Umbilical cord (tissue), 2 donors: ENCODE measurements around the gene RASAL2. TPM values are rescaled to one million over a fixed set of nuclear protein-coding genes. Genes with fewer than 3 reads are reported as not detected.

Experiments
- DNase-seq: peaks from one replicate; pipeline ENCODE4 v3.0.0-alpha.2; 2015; ENCODE audit warnings: low spot score
- total RNA-seq: library from RNA; depleted of rRNA; stranded (reverse); fragments of >200 nt; gene quantifications from one replicate; pipeline ENCODE4 v1.2.3, GENCODE V29; 2014; ENCODE audit warnings: low replicate concordance; ENCODE audit not compliant: insufficient read depth

RASAL2 gene
- 40.7 TPM for total RNA-seq

- peak; percentile 74 for DNase-seq
Measured at GRCh38 chr1:178093951-178094738, at the start of gene RASAL2. RASAL2 (plus strand) TSS chr1:178094104; CDS start chr1:178094493, 389 bp downstream.

DNA sequence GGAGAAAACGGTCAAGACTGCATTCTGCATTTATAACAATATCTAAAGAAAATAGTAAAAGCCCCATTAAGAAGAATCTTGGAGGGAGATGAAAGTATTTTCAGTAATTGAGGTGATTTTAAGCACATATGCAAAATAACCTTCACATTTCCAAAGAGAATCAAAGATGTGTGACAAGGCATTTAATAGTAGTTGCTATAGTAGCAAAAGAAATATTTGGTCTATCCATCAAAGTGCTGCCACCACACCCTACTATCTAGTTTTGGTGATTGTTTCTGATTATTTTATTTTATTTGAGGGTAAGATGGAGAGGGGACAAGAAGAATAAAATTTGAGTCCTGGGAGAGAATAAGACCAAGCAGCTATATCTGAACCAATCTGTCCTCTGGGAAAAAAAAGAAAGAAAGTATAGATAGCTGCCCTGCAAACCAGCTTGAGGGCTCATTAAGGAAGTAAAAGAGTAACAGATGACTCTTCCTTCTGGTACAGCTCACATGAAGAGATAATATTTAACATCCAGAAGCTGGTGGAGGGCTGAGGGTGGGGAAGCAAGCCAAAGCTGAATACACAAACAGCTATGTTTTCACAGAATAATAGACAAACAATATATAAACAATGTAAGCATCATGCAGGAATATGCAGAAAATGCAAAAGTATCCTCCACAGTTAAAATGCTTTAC lies 47.2 kb upstream of the RASAL2 start:
- DNase-seq: no peak

DNA sequence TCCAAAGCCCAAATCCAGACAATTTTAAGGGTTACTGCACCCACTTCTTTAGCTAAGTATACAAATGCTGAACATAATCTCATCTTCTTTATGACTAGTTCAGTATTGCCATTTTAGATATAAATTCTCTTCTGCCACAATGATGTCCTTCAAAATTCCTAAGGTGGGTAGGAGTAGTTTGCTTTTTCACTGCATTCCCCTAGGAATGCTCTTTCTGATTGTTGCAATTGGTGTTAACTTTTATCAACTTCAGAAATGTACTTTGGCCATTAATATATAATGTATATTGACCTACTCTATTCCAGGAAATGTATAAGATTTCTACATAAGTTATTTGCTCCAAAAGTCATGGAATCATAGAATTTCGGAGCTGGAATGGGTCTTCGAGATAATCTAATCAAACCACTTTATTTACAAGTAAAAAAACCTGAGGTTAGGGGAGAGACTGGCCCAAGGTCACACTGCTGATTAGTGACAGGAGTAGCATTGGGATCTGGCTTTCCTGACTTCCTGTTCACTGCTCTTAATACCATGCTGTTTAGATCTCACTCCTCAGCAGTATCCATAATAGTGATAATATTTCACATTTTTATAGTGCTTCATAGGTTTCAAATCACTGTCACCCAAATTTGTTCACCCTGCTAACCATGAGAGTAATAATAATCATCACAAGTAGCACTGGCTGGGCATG lies 46.4 kb upstream of the RASAL2 start:
- DNase-seq: no peak

- DNase-seq: no peak
Measured at GRCh38 chr1:178048426-178048825, 45.5 kb upstream of the RASAL2 start.

- DNase-seq: no peak
Measured at GRCh38 chr1:178048883-178049282, 45.0 kb upstream of the RASAL2 start.

GRCh38 chr1:178050084-178050483 lies 43.8 kb upstream of the RASAL2 start:
- no peak for DNase-seq

DNA sequence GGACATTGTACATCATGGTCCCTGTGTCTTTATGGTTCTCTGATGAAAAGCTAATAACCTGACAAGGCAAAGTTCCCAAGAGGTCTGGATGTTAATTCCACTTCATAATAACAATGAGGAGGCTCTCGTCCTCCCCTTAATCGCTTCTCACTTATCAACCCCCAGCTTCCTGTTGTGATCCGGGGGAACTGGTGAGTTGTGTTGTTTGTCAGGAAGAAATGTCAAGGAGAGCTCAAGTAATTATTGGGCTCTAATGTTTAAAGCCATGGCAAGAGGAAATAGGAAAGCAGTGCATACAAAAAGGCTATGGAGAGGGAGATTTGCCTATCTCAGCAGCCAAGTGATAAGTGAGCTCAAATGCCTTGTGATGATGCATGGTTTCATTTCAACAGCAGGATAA lies 42.8 kb upstream of the RASAL2 start:
- no peak for DNase-seq

DNA sequence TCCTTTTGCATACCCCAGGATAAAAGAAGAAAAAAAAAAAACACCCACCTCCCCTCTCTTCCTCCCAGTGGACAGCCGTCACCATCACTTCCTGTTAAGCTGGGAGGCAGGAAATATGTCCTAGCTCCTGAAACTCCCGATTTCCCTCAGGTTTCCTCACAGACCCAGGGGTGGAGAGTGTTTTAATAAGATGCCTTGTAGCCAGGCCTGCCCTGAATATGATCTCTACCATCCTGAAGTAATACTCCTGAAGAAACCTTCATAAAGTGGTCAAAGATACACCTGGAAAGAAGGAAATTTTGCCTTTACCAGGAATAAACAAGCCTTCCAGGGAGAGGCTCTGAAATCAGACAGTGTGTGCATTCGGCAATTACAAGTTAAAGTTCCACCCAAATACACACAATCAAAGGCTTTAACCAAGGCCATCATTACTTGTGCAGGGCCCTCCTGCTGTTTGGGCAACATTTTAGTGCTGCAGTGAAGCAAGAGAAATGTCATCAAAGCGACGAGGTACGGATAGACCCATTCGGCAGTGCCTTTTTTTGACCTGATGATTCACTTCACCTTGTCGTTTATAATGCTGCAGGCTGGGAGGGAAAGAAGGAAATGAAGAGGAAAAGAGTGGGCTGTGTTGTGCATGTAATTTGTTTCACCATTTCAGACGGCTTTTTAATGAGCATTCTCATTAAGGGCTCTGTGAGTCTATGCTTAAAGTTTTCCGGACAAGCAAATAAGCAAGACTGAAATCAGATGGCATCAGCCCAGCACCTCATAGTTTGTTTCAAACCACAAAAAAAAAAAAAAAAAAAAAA lies 41.0 kb upstream of the RASAL2 start:
- no peak for DNase-seq

GRCh38 chr1:178055093-178055492 lies 38.8 kb upstream of the RASAL2 start:
- no peak for DNase-seq

GRCh38 chr1:178055779-178056471 lies 38.0 kb upstream of the RASAL2 start:
- DNase-seq: no peak

- DNase-seq: peak; percentile 56
Measured at GRCh38 chr1:178057141-178057765, 36.7 kb upstream of the RASAL2 start.

DNA sequence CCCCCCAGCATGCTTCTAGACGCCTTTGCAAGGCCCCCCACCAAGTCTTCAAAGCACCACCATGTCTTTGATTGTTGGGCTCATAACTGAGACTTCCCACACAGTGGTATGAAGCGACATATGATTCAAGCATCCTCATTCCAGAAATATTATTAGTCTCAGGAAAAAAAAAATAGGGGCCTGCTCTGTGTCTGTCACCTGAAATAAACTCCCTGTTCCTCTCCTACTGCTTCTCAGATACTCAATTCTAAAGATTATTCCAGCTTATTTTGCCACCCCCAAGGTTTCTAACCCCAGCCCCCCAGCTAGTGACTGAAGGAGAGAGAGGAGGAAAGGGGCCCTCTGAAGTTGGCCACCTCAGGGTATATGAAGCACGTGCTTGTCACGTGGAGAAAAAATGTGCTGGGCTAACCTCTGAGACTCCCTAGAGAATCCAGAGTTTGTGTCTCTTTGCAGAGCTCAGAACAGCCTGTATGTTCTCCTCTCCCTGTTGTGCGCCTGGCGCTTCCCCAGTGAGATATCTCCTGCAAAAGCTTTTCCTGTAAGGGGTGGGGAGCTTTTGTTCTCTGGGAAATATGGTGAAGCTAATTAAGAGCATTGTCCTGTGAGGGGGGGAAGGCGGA lies 35.9 kb upstream of the RASAL2 start:
- peak; percentile 66 for DNase-seq

DNA sequence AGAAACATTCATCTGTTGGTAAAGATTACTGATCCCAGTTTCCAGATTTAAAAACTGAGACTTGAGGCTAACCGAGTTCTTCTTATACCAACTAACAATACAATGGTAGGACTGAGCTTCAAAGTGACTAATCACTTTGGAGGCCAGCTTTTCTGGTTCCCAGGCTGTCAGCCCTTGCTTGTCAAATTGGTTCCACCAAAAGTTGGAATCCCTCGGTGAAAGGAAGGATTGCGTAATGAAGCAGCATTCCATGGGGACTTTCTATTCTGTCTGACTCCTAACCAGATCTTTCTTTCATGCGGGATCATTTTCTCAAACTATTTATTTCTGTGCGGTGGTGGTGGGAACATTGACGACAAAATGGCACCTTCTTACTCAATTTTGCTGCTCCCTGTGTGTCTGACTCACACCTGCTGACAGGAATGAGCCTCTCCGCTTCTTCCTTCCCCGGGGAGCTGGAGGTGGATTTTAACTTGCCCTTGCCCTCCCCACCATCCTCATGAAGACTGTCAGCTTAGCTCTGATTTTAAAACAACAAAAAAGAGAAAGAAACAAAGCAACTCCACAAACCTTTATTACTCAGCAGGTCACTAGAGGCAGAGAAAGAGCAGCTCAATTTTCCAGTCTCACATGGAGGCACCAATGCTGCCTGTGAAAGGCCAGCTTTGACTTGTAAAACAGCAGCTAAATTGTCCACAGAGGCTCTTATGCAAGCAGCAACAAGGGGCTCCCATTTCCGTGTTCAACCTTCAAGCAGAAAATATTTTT lies 32.9 kb upstream of the RASAL2 start:
- DNase-seq: no peak

DNA sequence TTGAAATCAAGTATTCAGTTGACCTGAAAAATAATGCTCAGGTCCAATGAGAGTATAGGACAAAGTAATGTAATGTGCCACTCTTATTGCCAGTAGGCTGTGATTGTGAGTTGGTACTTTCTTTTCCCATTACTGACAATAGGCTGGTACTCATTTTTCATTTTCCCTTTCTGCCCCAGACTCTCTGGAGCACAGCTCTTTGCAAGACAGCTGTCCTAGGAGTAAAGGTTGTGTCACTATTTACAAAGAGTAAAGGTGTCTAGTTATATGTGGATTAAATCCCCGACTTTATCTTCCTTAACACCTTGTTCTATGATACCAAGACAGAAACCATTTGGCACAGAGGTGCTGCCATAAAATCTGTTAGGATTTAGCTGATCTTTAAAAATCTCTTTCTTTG lies 32.3 kb upstream of the RASAL2 start:
- no peak for DNase-seq

- no peak for DNase-seq
Measured at GRCh38 chr1:178064191-178064821, 29.6 kb upstream of the RASAL2 start.

GRCh38 chr1:178065250-178065649 lies 28.7 kb upstream of the RASAL2 start:
- no peak for DNase-seq

GRCh38 chr1:178066296-178066907 lies 27.5 kb upstream of the RASAL2 start:
- DNase-seq: no peak

GRCh38 chr1:178066908-178067614 lies 26.8 kb upstream of the RASAL2 start:
- no peak for DNase-seq
